ENCODE results near the gene SRP68.

SRP68 gene

DNA sequence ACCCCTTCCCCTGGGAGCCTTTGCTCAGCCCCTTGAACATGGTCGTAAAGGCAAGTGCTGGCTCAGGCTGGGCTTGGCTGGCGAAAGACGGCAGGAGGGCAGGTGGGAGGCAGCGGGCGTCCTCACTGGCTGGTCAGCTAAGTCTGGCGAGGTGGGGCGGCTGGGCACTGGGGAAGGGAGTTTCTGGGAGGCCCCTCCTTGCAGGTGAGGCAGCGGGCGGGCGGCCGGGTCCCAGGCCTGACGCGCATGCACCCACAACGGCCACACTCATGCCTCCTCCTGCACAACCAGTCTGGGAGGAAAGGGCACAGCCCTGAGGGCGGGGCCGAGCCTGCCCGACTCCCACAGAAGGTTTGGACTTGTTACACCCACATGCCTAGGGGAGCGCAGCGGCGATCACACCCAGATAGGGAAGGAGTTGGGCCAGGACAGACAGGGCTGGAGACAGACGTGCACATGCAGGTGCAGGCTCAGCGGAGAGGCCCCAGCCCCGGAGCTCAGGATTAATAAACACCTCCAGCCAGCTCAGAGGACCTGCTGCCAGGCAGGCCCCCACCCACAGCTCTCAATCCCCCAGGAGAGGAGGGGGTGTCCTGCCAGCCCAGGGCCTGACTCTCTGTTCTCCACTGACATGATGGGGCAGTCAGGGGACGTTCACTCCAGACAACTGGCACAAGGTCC is 45.0 kb downstream of the SRP68 start, which contains the start of gene EVPL:
EVPL (minus strand) TSS at position 148 of the 681 bp plus-strand sequence; CDS start at position 40, 108 bp downstream.
- Mint-ChIP-seq H3K27ac (peak within 1 kb of the TSS; percentile 35 to 68 (median 67)), H3K36me3 (ENCODE audit: low read depth) (no peaks in the 10 kb centered on the region), H3K9me3 (no peaks in the 10 kb centered on the region), H3K27me3 (ENCODE audit: low read depth) (peaks cover 6% of the 10 kb centered on the region), H3K4me1 (peaks cover 6% of the 10 kb centered on the region), H3K4me3 (peak within 1 kb of the TSS in 1 of 3 experiments; percentile 19)
- TF ChIP-seq, protein P1, sequence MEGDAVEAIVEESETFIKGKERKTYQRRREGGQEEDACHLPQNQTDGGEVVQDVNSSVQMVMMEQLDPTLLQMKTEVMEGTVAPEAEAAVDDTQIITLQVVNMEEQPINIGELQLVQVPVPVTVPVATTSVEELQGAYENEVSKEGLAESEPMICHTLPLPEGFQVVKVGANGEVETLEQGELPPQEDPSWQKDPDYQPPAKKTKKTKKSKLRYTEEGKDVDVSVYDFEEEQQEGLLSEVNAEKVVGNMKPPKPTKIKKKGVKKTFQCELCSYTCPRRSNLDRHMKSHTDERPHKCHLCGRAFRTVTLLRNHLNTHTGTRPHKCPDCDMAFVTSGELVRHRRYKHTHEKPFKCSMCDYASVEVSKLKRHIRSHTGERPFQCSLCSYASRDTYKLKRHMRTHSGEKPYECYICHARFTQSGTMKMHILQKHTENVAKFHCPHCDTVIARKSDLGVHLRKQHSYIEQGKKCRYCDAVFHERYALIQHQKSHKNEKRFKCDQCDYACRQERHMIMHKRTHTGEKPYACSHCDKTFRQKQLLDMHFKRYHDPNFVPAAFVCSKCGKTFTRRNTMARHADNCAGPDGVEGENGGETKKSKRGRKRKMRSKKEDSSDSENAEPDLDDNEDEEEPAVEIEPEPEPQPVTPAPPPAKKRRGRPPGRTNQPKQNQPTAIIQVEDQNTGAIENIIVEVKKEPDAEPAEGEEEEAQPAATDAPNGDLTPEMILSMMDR (IDR thresholded peaks at IDR 0.05; ENCODE audit: unreplicated experiment in 3 of 3), result no peak

DNA sequence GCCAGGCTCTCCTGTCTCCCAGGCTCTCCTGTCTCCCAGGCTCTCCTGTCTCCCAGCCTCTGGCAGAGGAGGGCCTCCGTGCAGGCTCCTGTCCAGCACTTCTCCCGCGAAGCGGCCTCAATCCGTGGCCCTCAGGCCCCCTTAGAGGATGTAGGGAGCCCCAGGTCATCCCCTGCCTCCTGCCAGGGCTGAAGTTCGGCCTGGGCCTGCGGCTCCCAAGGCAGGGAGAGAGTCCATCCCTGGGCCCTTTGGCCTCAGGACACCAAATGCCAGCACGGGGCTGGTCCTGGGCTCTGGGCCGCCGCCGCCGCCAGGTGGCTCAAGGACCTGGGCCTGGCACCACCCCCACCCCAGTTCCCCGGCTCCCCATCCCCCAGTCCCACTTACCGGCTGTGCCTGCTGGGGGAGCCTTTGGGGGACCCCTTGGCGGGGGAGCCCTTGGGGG is 45.6 kb downstream of the SRP68 start:
- TF ChIP-seq, protein P1 (IDR thresholded peaks at IDR 0.05; ENCODE audit: unreplicated experiment in 3 of 3), result no peak
- no peaks in the 10 kb centered on the region for H3K9me3 Mint-ChIP-seq
- H3K36me3 Mint-ChIP-seq (ENCODE audit: low read depth), result no peaks in the 10 kb centered on the region

DNA sequence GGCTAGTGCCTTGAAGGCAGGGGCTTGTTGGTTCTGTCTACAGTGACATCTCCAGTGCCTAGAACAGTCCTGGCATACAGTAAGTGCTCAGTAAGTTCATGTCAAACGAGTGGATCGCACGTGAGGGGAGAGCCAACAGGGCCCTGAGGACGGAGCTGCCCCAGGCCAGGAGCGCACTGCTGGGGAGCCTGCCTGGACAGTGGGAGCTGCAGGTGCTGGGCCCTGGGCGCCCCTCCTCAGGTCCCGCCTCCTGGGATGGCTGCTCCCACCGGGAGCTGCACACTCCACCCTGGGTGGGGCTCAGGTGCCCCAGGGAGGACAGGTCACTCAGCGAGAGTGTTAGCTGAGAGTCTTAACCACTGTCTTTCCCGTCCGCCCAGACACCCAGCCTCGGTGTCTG is 47.0 kb downstream of the SRP68 start:
- H3K27me3 Mint-ChIP-seq (ENCODE audit: low read depth), result peaks cover 6% of the 10 kb centered on the region
- H3K27ac Mint-ChIP-seq, result no peak overlapping the region
- TF ChIP-seq, protein P1 (IDR thresholded peaks at IDR 0.05; ENCODE audit: unreplicated experiment in 3 of 3), result no peak
- H3K4me3 Mint-ChIP-seq, result no peak overlapping the region
- H3K9me3 Mint-ChIP-seq, result no peaks in the 10 kb centered on the region
- peaks cover 7% of the 10 kb centered on the region for H3K4me1 Mint-ChIP-seq
- H3K36me3 Mint-ChIP-seq (ENCODE audit: low read depth), result no peaks in the 10 kb centered on the region

More for the DNA sequence above, 45.6 kb downstream of the SRP68 start:
- no peak overlapping the region for H3K4me3 Mint-ChIP-seq
- H3K4me1 Mint-ChIP-seq, result peaks cover 6% of the 10 kb centered on the region
- H3K27me3 Mint-ChIP-seq (ENCODE audit: low read depth), result peaks cover 6% of the 10 kb centered on the region
- peak overlapping the region in 2 of 3 experiments; percentile 35 to 52 for H3K27ac Mint-ChIP-seq

DNA sequence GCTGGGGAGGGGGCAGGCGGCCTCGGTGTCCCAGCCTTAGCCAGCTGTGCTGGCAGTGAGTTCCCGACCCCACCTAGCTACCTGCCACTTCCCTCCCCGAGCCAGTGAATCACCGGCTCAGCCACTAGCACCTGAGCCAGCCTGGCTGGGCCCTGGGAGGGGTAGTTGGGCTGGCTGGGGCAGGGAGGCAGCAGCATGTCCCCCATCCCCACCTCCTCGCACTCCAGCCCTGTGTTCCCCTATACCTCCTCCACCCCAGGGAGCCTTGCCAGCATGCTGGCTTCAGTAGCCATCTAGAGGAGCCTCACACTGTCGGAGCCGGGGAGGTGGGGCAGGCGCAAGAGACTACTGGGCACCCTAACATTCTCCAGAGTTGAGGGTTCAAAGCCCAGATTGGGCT is 48.0 kb downstream of the SRP68 start:
- Mint-ChIP-seq H3K36me3 (ENCODE audit: low read depth) (no peaks in the 10 kb centered on the region), H3K4me3 (no peak overlapping the region), H3K4me1 (peaks cover 4% of the 10 kb centered on the region)

DNA sequence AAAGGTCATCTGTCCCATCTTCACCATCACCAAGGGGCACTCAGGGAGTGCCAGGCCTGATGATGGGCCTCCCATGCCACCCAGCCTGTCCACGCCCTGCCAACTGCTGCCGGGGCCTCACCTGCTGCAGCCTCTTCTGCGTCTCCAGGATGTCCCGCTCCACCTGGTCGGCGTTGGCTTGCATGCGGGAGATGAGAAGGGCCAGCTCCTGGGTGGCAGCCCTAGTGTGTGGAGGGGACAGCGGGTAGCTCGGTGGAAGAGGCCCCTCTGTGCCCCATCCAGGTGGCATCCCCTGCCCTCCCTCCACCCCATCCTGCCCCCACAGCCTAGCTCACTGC is 48.4 kb downstream of the SRP68 start:
- Mint-ChIP-seq H3K9me3 (no peaks in the 10 kb centered on the region), H3K27me3 (ENCODE audit: low read depth) (peaks cover 4% of the 10 kb centered on the region), H3K4me1 (peaks cover 3% of the 10 kb centered on the region), H3K27ac (no peak overlapping the region), H3K36me3 (ENCODE audit: low read depth) (no peaks in the 10 kb centered on the region), H3K4me3 (no peak overlapping the region)
- TF ChIP-seq, protein P1 (IDR thresholded peaks at IDR 0.05; ENCODE audit: unreplicated experiment in 3 of 3), result no peak

More for the DNA sequence above, 48.0 kb downstream of the SRP68 start:
- Mint-ChIP-seq H3K27me3 (ENCODE audit: low read depth) (peaks cover 8% of the 10 kb centered on the region), H3K9me3 (no peaks in the 10 kb centered on the region), H3K27ac (no peak overlapping the region)
- TF ChIP-seq, protein P1 (IDR thresholded peaks at IDR 0.05; ENCODE audit: unreplicated experiment in 3 of 3), result no peak

Measured in nephron (organoid).